Measurements from ENCODE around the gene TET1. TPM values are rescaled to one million over a fixed set of nuclear protein-coding genes. Genes with fewer than 3 reads are reported as not detected.

Gene TET1
- total and polyA plus RNA-seq, 2 of the 13 experiments (the other 11 are each of a cell fraction or from before 2014, with no cell fraction given) = 6.9 to 7.3 TPM

DNA sequence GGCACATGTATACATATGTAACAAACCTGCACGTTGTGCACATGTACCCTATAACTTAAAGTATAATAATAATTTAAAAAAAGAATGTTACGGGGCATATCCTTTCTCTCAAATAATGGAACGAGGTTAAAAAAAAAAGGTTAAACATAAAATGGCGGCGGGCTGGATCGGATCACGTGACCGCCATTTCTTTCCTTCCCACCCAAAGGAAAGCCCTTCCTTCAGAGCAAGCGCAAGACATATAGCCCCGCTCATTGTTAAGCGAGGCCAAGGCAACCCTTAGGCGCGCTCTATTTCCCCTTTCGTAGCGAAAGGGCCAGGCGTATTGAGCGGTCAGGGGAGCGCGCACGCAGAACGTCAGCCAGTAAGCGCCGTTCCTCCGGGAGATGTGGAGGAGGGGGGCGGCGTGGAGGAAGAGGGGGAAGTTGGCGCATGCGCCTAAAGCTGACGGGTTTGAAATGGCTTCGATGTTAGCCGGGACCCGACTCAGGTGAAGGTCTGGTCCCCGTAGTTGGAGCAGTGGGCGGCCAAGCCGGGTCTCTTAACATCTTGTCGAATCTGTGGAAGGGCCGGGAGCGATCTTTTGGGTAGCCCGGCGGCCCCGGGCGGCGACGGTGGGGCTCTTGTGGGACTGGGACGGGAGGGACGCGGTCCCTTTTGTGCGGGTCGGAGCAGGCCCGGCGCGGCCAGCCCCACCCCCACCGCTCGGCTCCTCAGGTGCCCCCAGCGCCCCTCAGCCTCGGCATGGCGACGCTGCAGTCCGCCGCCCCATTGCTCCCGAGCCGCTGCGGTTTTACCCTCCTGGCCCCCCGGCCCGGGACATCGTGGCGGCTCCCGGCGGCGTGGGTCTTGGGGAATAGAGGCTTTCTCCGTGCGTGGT, 160.9 kb downstream of the TET1 start, which contains the start of gene CCAR1 (continued):
- TF ChIP-seq ZNF563 (CRISPR knock-in tag; IDR thresholded peaks at IDR 0.05) (no peak; the same call in 1 of the 2 replicates), ZNF224 (CRISPR knock-in tag; IDR thresholded peaks at IDR 0.05) (peak; percentile 19; the same call in 1 of the 2 replicates), AKAP8 (CRISPR knock-in tag; IDR thresholded peaks at IDR 0.05) (0 out of 2 replicates have a peak, but pooled peaks have one; percentile 33), SUZ12 (IDR thresholded peaks at IDR 0.05; ENCODE audit: low read depth, low read length) (no peak), CENPT (CRISPR knock-in tag; IDR thresholded peaks at IDR 0.05; ENCODE audit: low read depth) (no peak), GATA4 (IDR thresholded peaks at IDR 0.05; ENCODE audit: borderline replicate concordance, low read depth) (no peak), MEIS2 (CRISPR knock-in tag; IDR thresholded peaks at IDR 0.05) (no peak; the same call in 1 of the 2 replicates), PHF21A (CRISPR knock-in tag; IDR thresholded peaks at IDR 0.05) (peak; percentile 53; the same call in 1 of the 2 replicates), ZSCAN21 (CRISPR knock-in tag; IDR thresholded peaks at IDR 0.05; ENCODE audit: borderline replicate concordance) (no peak), ZNF678 (CRISPR knock-in tag; IDR thresholded peaks at IDR 0.05) (peak; percentile 69), MIER3 (CRISPR knock-in tag; IDR thresholded peaks at IDR 0.05; ENCODE audit: borderline replicate concordance) (no peak)
- TF ChIP-seq, protein P1, sequence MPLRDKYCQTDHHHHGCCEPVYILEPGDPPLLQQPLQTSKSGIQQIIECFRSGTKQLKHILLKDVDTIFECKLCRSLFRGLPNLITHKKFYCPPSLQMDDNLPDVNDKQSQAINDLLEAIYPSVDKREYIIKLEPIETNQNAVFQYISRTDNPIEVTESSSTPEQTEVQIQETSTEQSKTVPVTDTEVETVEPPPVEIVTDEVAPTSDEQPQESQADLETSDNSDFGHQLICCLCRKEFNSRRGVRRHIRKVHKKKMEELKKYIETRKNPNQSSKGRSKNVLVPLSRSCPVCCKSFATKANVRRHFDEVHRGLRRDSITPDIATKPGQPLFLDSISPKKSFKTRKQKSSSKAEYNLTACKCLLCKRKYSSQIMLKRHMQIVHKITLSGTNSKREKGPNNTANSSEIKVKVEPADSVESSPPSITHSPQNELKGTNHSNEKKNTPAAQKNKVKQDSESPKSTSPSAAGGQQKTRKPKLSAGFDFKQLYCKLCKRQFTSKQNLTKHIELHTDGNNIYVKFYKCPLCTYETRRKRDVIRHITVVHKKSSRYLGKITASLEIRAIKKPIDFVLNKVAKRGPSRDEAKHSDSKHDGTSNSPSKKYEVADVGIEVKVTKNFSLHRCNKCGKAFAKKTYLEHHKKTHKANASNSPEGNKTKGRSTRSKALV (CRISPR knock-in tag; IDR thresholded peaks at IDR 0.05) = no peak; the same call in 1 of the 2 replicates
- TF ChIP-seq, protein P2, sequence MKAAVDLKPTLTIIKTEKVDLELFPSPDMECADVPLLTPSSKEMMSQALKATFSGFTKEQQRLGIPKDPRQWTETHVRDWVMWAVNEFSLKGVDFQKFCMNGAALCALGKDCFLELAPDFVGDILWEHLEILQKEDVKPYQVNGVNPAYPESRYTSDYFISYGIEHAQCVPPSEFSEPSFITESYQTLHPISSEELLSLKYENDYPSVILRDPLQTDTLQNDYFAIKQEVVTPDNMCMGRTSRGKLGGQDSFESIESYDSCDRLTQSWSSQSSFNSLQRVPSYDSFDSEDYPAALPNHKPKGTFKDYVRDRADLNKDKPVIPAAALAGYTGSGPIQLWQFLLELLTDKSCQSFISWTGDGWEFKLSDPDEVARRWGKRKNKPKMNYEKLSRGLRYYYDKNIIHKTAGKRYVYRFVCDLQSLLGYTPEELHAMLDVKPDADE (CRISPR knock-in tag; IDR thresholded peaks at IDR 0.05) = no peak
- TF ChIP-seq, protein P3, sequence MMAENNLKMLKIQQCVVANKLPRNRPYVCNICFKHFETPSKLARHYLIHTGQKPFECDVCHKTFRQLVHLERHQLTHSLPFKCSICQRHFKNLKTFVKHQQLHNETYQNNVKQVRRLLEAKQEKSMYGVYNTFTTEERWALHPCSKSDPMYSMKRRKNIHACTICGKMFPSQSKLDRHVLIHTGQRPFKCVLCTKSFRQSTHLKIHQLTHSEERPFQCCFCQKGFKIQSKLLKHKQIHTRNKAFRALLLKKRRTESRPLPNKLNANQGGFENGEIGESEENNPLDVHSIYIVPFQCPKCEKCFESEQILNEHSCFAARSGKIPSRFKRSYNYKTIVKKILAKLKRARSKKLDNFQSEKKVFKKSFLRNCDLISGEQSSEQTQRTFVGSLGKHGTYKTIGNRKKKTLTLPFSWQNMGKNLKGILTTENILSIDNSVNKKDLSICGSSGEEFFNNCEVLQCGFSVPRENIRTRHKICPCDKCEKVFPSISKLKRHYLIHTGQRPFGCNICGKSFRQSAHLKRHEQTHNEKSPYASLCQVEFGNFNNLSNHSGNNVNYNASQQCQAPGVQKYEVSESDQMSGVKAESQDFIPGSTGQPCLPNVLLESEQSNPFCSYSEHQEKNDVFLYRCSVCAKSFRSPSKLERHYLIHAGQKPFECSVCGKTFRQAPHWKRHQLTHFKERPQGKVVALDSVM (CRISPR knock-in tag; IDR thresholded peaks at IDR 0.05) = peak; percentile 41; the same call in 1 of the 2 replicates
- TF ChIP-seq, protein P4, sequence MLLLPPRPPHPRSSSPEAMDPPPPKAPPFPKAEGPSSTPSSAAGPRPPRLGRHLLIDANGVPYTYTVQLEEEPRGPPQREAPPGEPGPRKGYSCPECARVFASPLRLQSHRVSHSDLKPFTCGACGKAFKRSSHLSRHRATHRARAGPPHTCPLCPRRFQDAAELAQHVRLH (CRISPR knock-in tag; IDR thresholded peaks at IDR 0.05; ENCODE audit: borderline replicate concordance, low read depth) = no peak
- TF ChIP-seq, protein P5, sequence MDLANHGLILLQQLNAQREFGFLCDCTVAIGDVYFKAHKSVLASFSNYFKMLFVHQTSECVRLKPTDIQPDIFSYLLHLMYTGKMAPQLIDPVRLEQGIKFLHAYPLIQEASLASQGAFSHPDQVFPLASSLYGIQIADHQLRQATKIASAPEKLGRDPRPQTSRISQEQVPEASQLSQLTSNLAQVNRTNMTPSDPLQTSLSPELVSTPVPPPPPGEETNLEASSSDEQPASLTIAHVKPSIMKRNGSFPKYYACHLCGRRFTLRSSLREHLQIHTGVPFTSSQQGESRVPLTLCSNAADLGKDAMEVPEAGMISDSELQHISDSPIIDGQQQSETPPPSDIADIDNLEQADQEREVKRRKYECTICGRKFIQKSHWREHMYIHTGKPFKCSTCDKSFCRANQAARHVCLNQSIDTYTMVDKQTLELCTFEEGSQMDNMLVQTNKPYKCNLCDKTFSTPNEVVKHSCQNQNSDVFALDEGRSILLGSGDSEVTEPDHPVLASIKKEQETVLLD (CRISPR knock-in tag; IDR thresholded peaks at IDR 0.05; ENCODE audit: low read depth) = no peak

Measured in HepG2 (cell line).